HL-60 (cell line): ENCODE results near the gene DUSP21.

Source experiments
- CTCF ChIP-seq: IDR thresholded peaks from one replicate; pipeline ENCODE4 v1.5.1; 2011; ENCODE audit warnings: low read length, control low read depth, inconsistent platforms; ENCODE audit not compliant: insufficient read depth
- REST ChIP-seq: IDR thresholded peaks from 2 replicates; pipeline ENCODE4 v1.6.1; 2012; ENCODE audit warnings: low read depth; ENCODE audit not compliant: insufficient replicate concordance

GRCh38 chrX:44872821-44873414, 29.1 kb downstream of the DUSP21 start, which contains the start of gene KDM6A:
- TF ChIP-seq CTCF (no peak), REST (no peak)
